Stimulated activated CD4-positive, alpha-beta T cell treated with anti-CD3 and anti-CD28 coated beads, Interleukin-4, amount 100 ng/mL, for 1 hour (primary cell): Measurements from ENCODE around the gene ITGA2.
"Not testable (repeated sequence)": the region's sequence is repeated elsewhere in the genome, so short reads cannot be mapped to it uniquely, and the experiment has no call there.

Experiments used
- DNase-seq: peaks from one replicate; pipeline ENCODE4 v3.0.0-alpha.2; 2020

ITGA2 gene

DNA sequence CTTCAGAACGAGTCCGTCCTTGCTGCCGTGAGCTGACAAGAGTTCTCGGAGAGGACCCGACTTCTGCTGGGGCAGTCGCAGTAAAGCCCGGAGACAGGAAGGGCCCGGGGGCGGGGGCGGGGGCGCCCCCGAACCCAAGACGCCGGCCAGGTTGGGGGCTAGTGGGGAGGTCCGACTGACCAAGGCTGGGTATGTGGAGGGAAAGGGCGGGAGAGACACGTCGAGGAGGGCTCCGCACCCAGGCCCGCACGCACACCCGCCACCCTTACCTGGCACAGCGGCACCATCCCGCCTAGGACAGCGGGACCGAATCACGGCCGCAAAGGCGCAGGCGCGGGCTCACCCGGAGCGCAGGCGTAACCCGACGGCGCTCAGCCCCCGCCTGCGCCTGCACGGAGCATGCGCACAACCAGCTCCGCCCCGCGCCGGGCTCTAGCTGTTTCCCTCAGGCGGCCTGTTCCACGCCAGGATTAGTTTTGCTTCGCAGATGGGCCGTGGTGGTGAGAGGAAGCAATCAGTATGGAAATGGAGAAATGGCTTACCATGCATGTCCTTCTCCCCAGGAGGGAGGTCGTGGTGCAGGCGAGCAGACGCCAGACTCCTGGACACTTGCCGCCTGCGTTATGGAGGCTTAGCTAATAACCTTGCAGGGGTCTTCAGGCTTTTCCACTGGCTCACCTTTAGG lies 120.4 kb downstream of the ITGA2 start, which contains the start of gene MOCS2:
Gene MOCS2 (minus strand): TSS at position 315 of the 685 bp plus-strand sequence. CDS start 2,583 bp downstream, outside the sequence.
- DNase-seq: peak; percentile 92

DNA sequence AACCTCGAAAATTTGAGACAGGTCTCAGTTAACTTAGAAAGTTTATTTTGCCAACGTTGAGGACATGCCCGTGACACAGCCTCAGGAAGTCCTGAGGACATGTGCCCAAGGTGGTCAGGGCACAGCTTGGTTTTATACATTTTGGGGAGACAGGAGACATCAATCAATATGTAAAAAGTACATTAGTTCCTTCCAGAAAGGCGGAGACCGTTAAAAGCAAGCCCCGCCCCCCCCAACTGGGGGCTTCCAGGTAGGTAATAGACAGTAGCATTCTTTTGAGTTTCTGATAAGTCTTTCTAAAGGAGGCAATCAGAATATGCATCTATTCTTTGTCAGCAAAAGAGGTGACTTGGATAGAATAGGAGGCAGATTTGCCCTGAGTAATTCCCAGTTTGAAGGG lies 121.0 kb downstream of the ITGA2 start:
- peak; percentile 12 for DNase-seq

DNA sequence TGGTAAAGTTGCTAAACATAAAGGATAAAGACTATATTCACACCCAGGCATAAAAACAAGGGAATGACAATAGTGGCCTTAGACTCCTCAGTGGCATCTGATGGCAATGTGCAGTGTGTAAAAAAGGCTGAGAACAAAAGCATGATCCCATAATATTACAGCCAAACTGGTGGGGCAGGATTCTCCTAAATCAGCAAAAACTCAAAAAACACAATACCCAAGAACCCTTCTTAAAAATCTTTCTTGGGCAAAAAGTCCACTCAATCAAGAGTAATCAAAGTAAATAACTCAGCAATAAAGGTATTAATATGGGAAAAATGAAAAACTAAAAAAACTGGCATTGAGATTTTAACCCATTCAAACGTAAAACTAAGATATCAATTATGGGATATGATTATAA lies 122.0 kb downstream of the ITGA2 start:
- no peak for DNase-seq

DNA sequence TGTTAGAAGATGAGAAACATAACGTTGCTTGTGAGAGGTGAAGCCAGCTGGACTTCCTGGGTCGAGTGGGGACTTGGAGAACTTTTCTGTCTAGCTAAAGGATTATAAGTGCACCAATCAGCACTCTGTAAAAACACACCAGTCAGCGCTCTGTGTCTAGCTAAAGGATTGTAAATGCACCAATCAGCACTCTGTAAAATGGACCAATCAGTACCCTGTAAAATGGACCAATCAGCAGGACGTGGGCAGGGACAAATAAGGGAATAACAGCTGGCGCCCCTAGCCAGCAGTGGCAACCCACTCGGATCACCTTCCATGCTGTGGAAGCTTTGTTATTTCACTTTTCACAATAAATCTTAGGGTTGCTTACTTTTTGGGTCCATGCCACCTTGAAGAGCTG lies 123.2 kb downstream of the ITGA2 start:
- DNase-seq: not testable (repeated sequence)

DNA sequence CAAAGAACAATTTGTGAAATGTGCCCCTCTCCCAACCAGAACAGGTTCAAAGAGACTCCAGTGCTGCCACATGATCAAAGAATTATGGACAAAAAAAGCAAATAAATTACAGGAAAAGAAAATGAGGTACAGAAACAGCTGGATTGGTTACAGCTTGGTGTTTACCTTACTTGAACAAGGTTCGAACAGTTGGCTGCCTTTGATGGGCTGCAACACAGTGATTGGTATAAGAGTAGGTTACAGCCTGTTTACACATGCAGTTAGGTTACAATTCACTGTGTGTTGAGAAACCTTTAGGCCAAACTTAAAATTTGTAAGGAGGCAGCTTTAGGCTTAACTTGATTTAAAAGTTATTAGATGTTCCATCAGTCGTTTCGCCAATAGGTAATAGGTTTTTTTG lies 123.8 kb downstream of the ITGA2 start:
- no peak for DNase-seq

DNA sequence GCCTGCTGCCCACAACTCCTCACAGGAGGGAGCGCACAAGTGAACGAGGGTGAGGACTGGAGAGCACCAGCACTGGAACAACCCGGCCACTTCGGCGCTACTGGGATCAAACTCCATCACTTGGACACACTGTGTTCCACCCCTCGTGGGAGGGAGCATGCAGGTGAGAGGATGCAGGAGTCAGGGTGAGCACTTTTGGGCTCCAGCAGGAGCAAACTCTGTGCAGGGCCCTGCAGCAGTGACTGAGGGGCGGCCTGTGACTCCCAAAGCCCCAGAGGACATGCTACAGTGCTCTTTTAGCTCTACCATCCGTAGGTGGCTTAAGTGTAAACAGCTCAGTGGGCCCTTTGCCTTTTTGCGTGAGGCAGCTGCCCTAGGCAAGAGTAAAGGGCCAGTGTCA lies 124.8 kb downstream of the ITGA2 start:
- DNase-seq: no peak

DNA sequence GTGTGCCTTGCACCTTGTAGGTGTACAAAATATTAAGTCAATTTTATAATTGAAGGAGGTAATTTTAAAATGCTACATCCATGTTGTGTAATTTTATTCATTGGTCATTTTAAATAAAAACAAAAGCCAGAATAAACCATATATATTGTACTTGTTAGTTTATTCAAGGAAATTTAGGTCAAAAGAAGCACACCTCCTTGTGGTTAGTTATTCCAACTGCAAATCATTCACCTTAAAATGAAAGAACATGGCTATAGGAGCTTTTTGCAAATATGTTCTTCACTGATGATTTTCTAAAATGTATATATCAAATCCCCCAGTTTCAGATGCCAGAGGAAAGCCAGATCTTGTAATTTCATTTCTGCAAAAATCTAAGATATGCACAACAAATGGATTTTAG lies 125.8 kb downstream of the ITGA2 start:
- no peak for DNase-seq

DNA sequence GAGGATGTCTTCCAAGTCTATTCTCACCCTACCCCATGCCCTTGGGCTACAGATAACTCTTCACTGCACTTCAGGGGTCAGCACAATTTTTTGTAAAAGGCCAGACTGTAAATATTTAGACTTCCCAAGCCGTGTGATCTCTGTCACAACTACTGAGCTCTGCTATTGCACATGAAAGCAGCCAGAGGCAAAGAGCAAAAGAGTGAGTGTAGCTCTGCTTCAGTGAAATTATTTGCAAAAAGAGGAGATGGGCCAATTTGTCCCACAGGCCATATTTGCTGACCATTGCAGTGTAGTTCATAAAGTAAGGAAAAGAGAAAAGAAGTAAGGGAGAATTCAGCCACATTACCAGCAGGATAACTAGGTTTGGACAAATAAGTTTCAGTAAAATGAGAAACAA lies 127.4 kb downstream of the ITGA2 start:
- DNase-seq: no peak

DNA sequence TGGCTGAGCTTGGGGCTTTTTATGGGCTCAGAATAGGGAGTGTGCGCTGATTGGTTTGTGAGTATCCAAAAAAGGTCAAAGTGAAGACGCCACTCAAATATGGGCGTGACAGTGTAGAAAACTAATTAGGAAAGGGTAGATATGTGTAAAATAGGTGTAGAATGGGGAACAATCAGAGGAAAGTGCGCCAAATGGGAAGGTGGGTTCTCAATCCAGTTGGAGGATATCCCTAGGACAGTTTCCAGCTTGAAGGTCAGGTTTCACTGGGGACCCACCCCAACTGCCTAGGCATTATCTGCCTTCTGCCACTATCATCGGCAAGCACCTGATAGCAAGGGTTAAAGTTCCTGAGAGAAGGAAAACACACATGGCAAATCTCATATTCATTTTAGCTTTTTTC lies 129.7 kb downstream of the ITGA2 start:
- no peak for DNase-seq

DNA sequence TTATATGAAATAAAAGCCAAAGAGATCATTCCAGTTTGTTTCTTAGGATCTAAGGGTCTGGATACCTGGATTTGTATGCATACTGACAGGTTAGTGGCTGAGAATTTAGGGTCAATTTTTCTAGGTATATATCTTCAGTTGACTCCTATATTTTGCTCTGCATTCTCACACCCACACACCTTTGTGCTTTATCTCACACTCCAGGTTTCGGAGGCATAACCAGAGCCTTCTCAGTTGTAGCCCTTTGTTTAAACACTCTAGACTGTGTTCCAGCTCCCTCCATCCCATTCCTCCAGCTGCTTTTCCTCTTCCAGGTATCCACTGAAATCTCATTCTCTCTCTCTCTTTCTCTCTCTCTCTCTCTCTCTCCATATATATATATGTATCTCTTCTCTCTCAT lies 131.0 kb downstream of the ITGA2 start:
- DNase-seq: no peak

DNA sequence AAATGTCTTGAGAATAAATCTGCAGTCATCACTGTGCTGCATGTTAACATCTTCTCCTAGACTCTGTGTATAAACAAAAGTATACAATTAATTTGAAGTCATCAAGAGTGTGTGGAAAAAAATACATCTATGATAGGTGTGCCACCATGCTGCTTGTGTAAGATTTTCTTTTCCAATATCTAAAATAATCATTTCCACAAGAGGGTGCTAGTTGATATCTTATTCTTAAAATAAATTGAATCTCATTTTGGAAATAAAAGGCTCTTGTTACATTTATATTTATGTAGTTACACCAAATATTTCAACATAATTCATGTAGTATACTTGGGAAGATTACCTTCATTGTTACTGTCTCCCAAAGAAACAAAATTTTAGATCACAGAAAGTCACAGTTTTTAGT lies 134.6 kb downstream of the ITGA2 start:
- no peak for DNase-seq

DNA sequence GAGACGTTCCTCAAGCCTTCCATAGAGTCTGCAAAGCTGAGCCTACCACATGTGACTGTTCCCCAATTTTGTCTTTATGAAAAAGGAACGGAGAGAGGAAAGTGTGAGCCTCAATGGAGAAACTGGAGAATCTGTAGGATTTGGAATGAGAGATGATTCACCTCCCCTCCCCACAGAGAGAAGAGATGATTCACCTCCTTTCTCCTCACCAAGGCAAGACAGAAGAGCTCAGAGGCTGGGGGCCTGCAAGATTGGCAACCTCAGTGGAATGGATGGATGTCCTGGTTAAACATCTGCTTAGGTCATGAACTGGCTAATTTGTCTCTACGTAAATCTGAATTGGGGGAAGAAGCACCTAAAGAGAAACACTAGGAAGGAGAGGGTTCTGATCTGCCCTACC lies 137.4 kb downstream of the ITGA2 start:
- DNase-seq: no peak

DNA sequence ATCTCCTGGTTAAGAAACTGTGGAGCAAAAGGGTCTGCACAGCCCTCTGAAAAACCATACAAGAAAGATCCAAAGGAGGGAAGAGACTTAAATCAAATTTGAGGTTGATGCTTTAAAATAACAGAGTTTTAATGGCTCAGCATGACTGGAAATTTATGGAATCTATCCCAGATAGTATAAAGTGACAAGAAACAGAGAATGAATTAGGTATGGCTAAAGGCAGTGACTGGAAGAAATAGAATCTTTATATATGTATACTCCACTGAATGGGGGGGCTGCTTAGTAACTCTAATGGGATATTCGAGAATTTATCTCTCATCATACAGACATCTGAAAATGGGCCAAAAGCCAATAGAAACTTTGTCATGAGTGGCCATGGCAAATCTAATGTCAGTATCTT lies 138.0 kb downstream of the ITGA2 start:
- no peak for DNase-seq

DNA sequence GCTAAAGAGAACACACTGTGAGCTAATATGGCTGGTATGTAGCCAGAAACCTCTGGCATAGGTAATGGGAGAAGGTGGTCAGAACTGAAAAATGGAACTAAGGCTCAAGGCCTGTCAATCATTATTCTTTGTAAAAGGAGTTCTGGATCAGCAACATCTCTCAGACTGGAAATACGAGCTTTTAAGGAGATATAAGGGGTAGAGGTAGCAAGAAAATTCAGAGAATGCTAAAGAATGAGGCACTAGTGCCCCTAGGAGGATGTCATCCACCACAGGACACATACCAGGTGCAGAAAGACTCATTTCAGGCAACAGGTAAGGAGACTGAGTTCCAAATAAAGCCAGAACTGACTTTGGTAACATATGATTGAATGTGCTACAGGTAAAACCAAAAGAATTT lies 139.3 kb downstream of the ITGA2 start:
- DNase-seq: no peak

DNA sequence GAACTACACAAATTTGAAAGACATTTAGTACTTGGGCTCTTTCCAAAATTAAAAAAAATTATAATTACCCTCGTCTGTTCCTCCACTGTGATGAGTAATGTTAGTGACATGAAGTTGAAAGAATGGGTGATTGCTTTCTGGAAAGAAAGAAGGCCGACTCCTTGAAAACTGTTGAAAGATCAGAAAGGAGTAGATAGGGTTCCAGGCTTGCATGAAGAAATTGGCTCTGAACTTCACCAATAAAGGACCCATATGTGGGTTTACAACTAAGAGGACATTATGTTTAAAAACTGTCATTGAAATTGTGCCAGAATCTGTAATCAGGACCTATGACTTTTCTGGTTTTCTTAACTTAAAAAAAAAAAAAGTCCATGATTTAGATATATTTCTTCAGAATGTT lies 141.1 kb downstream of the ITGA2 start:
- DNase-seq: no peak

DNA sequence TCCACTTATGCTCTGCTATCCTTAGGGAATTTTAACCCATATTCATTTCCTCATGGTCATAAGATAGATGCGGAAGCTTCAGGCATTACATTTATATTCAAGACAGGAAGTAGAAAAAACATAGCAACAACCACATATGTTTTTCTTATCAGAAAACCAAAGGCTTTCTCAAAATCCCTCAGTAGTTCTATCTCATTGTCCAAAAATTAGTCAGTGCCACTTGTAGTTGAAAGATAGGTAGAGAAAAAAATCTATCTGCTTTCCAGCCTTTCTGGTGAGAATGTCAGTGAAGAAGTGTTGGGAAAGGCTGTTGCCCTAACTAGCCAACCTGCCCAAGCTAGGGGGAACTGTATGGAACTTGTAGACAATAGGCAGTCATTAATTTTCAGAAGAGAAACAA lies 143.9 kb downstream of the ITGA2 start:
- no peak for DNase-seq
